Measurements from ENCODE around the gene HDAC9. TPM values are rescaled to one million over a fixed set of nuclear protein-coding genes. Genes with fewer than 3 reads are reported as not detected.

Gene HDAC9
- polyA plus RNA-seq, 3 donors = 41.7 to 51.2 (median 44.2) TPM

DNA sequence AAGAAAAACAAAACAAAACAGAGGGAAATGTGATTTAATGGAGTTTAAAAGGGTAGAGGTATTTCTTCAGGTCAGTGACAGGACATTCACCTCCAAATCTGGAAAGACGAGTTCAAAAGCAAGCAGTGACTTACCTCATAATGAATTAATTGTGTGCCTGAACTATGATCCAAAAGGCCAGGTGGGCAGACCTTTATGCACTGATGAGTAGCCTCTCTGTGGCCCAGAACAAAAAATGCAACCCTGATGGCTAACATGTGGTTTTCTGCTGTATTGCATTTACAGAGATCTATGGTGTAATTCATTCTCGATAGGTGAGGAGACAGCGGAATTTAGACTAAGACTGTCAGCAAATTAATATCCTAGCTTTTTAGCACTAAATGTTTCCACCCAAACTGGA, 142.0 kb downstream of the HDAC9 start:
- no peak overlapping the region for H3K4me2 ChIP-seq (replicated peaks; ENCODE audit: extremely low read depth, low read length, poor library complexity, severe bottlenecking)

DNA sequence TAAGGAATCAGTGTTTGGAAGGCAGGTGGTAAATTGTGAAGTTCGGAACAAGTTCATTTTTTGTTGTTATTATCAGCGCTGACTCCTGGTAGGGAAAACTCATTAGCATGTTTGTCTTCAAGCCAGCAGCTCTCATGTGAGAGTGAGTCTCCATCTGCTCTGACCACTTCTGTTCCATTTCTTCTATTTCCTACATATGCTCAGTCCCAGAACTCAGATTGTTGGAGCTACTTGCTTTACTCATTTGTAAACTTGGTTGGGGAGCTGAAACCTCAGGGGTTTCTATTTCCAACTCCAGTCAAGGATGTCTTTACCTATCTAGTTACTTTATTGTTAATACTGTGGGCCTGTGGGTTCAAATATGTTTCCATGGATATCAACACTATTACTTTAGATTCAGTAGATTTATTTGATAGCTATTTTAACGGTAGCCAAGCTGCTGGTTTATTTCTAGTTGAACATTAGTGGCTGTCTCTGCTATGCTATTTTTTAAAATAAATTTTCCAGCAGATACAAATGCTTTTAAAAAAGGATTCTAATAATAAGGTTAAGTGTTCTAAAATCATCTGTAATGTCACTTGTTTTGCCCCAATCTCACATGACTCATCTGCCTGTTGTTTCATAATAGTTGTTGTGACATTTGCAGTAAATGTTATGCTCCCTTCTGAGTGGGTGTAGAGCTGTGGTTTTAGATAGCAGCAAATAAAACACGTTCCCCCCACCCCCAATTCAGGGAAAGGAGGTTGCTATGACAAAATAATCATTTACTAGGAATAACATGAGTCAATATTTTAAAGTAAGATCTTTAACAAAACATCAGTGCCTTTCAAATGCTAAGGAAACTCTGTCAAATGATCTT, 143.3 kb downstream of the HDAC9 start:
- H3K27ac Mint-ChIP-seq = peak overlapping the region; percentile 93 to 98 (median 95)
- intact Hi-C loops (cut with micrococcal nuclease) = no loop called here
- peaks cover 40 to 47% of the 10 kb centered on the region in 2 donors for H3K36me3 Mint-ChIP-seq
- no peaks in the 10 kb centered on the region for H3K9me3 Mint-ChIP-seq
- peak; percentile 85 to 88 (median 86) for DNase-seq
- H3K27me3 ChIP-seq (ENCODE audit: control insufficient read depth in 2 of 2, insufficient read depth in 2 of 2, low read length in 2 of 2) = no peaks in the 10 kb centered on the region
- TF ChIP-seq, protein P1, sequence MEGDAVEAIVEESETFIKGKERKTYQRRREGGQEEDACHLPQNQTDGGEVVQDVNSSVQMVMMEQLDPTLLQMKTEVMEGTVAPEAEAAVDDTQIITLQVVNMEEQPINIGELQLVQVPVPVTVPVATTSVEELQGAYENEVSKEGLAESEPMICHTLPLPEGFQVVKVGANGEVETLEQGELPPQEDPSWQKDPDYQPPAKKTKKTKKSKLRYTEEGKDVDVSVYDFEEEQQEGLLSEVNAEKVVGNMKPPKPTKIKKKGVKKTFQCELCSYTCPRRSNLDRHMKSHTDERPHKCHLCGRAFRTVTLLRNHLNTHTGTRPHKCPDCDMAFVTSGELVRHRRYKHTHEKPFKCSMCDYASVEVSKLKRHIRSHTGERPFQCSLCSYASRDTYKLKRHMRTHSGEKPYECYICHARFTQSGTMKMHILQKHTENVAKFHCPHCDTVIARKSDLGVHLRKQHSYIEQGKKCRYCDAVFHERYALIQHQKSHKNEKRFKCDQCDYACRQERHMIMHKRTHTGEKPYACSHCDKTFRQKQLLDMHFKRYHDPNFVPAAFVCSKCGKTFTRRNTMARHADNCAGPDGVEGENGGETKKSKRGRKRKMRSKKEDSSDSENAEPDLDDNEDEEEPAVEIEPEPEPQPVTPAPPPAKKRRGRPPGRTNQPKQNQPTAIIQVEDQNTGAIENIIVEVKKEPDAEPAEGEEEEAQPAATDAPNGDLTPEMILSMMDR (IDR thresholded peaks at IDR 0.05) = no peak
- peak overlapping the region in 1 of 2 donors; percentile 48 for H3K4me3 Mint-ChIP-seq
- H3K9ac ChIP-seq (ENCODE audit: insufficient read depth, low read length, poor library complexity, severe bottlenecking) = peak overlapping the region; percentile 55
- peak overlapping the region; percentile 15 for H3K4me2 ChIP-seq (replicated peaks; ENCODE audit: extremely low read depth, low read length, poor library complexity, severe bottlenecking)
- peaks cover 20 to 25% of the 10 kb centered on the region in 2 donors for H3K4me1 ChIP-seq (ENCODE audit: control insufficient read depth in 1 of 2, insufficient read depth in 2 of 2, low read length in 2 of 2)
- peak overlapping the region; percentile 73 to 94 for H3K27ac ChIP-seq (ENCODE audit: low read depth in 1 of 2, low read length in 2 of 2)
- peak overlapping the region in 1 of 3 experiments; percentile 12 for H3K4me3 ChIP-seq (replicated peaks in 1 of 3; ENCODE audit: low read depth in 2 of 3, low read length in 3 of 3)
- peaks cover 29 to 65% of the 10 kb centered on the region in 2 donors for H3K36me3 ChIP-seq (replicated peaks in 1 of 2; ENCODE audit: control insufficient read depth in 1 of 2, insufficient read depth in 2 of 2, low read length in 2 of 2)
- H3K9me3 ChIP-seq (replicated peaks in 1 of 2; ENCODE audit: control insufficient read depth in 1 of 2, insufficient read depth in 1 of 2, low read length in 2 of 2) = no peaks in the 10 kb centered on the region
- WGBS (ENCODE audit: insufficient coverage) = no CpG with 5 or more reads among the region's 4 CpGs
- H4K20me1 ChIP-seq (ENCODE audit: insufficient read depth, low read length) = no peaks in the 10 kb centered on the region
- no peaks in the 10 kb centered on the region for H3K27me3 Mint-ChIP-seq (ENCODE audit: low read depth in 3 of 3)
- H3K4me1 Mint-ChIP-seq = peaks cover 29% of the 10 kb centered on the region
- no peaks in the 10 kb centered on the region for H3K79me2 ChIP-seq (ENCODE audit: insufficient read depth, low read length)
- H2AFZ ChIP-seq (ENCODE audit: insufficient read depth, low read depth, low read length, poor library complexity, severe bottlenecking) = peak overlapping the region; percentile 33

More for the DNA sequence above, 142.0 kb downstream of the HDAC9 start:
- no peaks in the 10 kb centered on the region for H3K27me3 Mint-ChIP-seq (ENCODE audit: low read depth in 3 of 3)
- H3K27me3 ChIP-seq (ENCODE audit: control insufficient read depth in 2 of 2, insufficient read depth in 2 of 2, low read length in 2 of 2) = no peaks in the 10 kb centered on the region
- no peak overlapping the region for H3K4me3 Mint-ChIP-seq
- H3K9ac ChIP-seq (ENCODE audit: insufficient read depth, low read length, poor library complexity, severe bottlenecking) = no peak overlapping the region
- no peaks in the 10 kb centered on the region for H3K9me3 Mint-ChIP-seq
- no peak overlapping the region for H2AFZ ChIP-seq (ENCODE audit: insufficient read depth, low read depth, low read length, poor library complexity, severe bottlenecking)
- intact Hi-C loops (cut with micrococcal nuclease) = no loop called here
- H3K4me1 Mint-ChIP-seq = peaks cover 29% of the 10 kb centered on the region
- no peak overlapping the region for H3K4me3 ChIP-seq (replicated peaks in 1 of 3; ENCODE audit: low read depth in 2 of 3, low read length in 3 of 3)
- no CpG with 5 or more reads among the region's 3 CpGs for WGBS (ENCODE audit: insufficient coverage)
- no peaks in the 10 kb centered on the region for H3K79me2 ChIP-seq (ENCODE audit: insufficient read depth, low read length)
- TF ChIP-seq, protein P1 (IDR thresholded peaks at IDR 0.05) = no peak
- no peak for DNase-seq
- H3K4me1 ChIP-seq (ENCODE audit: control insufficient read depth in 1 of 2, insufficient read depth in 2 of 2, low read length in 2 of 2) = peaks cover 20 to 25% of the 10 kb centered on the region in 2 donors
- peak overlapping the region in 3 of 7 donors; percentile 30 to 98 (median 96) for H3K27ac Mint-ChIP-seq
- peaks cover 34 to 65% of the 10 kb centered on the region in 2 donors for H3K36me3 ChIP-seq (replicated peaks in 1 of 2; ENCODE audit: control insufficient read depth in 1 of 2, insufficient read depth in 2 of 2, low read length in 2 of 2)
- peak overlapping the region in 1 of 2 donors; percentile 94 for H3K27ac ChIP-seq (ENCODE audit: low read depth in 1 of 2, low read length in 2 of 2)
- no peaks in the 10 kb centered on the region for H3K9me3 ChIP-seq (replicated peaks in 1 of 2; ENCODE audit: control insufficient read depth in 1 of 2, insufficient read depth in 1 of 2, low read length in 2 of 2)
- H3K36me3 Mint-ChIP-seq = peaks cover 40 to 44% of the 10 kb centered on the region in 2 donors
- H4K20me1 ChIP-seq (ENCODE audit: insufficient read depth, low read length) = no peaks in the 10 kb centered on the region
